Ishikawa (cell line): Measurements from ENCODE around the gene SCYGR4.

ENCODE experiments used
- CEBPB ChIP-seq: IDR thresholded peaks from 2 replicates; pipeline ENCODE4 v1.6.1; 2012
- CREB1 ChIP-seq: IDR thresholded peaks from 2 replicates; pipeline ENCODE4 v1.6.1; 2012; ENCODE audit warnings: low read depth
- EGR1 ChIP-seq: IDR thresholded peaks from 2 replicates; pipeline ENCODE4 v1.6.1; 2012
- EP300 ChIP-seq: IDR thresholded peaks from 2 replicates; pipeline ENCODE4 v1.6.1; 2012; ENCODE audit warnings: borderline replicate concordance
- FOXM1 ChIP-seq: IDR thresholded peaks from 2 replicates; pipeline ENCODE4 v1.6.1; 2012; ENCODE audit warnings: low read depth, borderline replicate concordance
- MAX ChIP-seq: IDR thresholded peaks from 2 replicates; pipeline ENCODE4 v1.6.1; 2012
- NFIC ChIP-seq: IDR thresholded peaks from 2 replicates; pipeline ENCODE4 v1.6.1; 2012
- RAD21 ChIP-seq: IDR thresholded peaks from 2 replicates; pipeline ENCODE4 v1.6.1; 2012; ENCODE audit warnings: low read depth
- REST ChIP-seq: IDR thresholded peaks from 2 replicates; pipeline ENCODE4 v1.6.1; 2012; ENCODE audit warnings: low read depth, mild to moderate bottlenecking
- TAF1 ChIP-seq: IDR thresholded peaks from 2 replicates; pipeline ENCODE4 v1.6.1; 2012; ENCODE audit warnings: low read depth, mild to moderate bottlenecking
- TCF12 ChIP-seq: IDR thresholded peaks from 2 replicates; pipeline ENCODE4 v1.6.1; 2012; ENCODE audit warnings: low read depth
- TEAD4 ChIP-seq: IDR thresholded peaks from 2 replicates; pipeline ENCODE4 v1.6.1; 2012
- USF1 ChIP-seq: IDR thresholded peaks from 2 replicates; pipeline ENCODE4 v1.6.1; 2012
- YY1 ChIP-seq: IDR thresholded peaks from 2 replicates; pipeline ENCODE4 v1.6.1; 2012; ENCODE audit warnings: low read depth
- ZBTB7A ChIP-seq: IDR thresholded peaks from 2 replicates; pipeline ENCODE4 v1.6.1; 2012; ENCODE audit warnings: low read depth

The SCYGR4 gene

GRCh38 chr2:227614246-227614645, 3.1 kb upstream of the SCYGR4 start:
- TF ChIP-seq TCF12 (no peak), TAF1 (no peak), CREB1 (no peak), NFIC (no peak), CEBPB (no peak), RAD21 (no peak), EGR1 (no peak), TEAD4 (no peak), REST (no peak), MAX (no peak), FOXM1 (no peak), EP300 (no peak), YY1 (no peak), USF1 (no peak), ZBTB7A (no peak)

GRCh38 chr2:227614740-227615139, 2.6 kb upstream of the SCYGR4 start, which contains the start of gene SCYGR3:
TSS of gene SCYGR3 (minus strand) at chr2:227614840. CDS start at chr2:227614840, 0 bp downstream.
- no peak for TF ChIP-seq TEAD4
- TF ChIP-seq FOXM1, result no peak
- no peak for TF ChIP-seq NFIC
- TF ChIP-seq TCF12, result no peak
- TF ChIP-seq CREB1, result no peak
- TF ChIP-seq EP300, result no peak
- no peak for TF ChIP-seq CEBPB
- no peak for TF ChIP-seq EGR1
- TF ChIP-seq REST, result no peak
- no peak for TF ChIP-seq USF1
- TF ChIP-seq RAD21, result no peak
- no peak for TF ChIP-seq YY1
- TF ChIP-seq ZBTB7A, result no peak
- no peak for TF ChIP-seq TAF1
- no peak for TF ChIP-seq MAX

GRCh38 chr2:227615181-227615580, 2.1 kb upstream of the SCYGR4 start:
- no peak for TF ChIP-seq NFIC
- no peak for TF ChIP-seq CEBPB
- TF ChIP-seq CREB1, result no peak
- TF ChIP-seq RAD21, result no peak
- no peak for TF ChIP-seq MAX
- no peak for TF ChIP-seq EP300
- no peak for TF ChIP-seq EGR1
- no peak for TF ChIP-seq FOXM1
- TF ChIP-seq TEAD4, result no peak
- no peak for TF ChIP-seq TCF12
- no peak for TF ChIP-seq ZBTB7A
- TF ChIP-seq YY1, result no peak

GRCh38 chr2:227615906-227616305, 1.4 kb upstream of the SCYGR4 start:
- TF ChIP-seq RAD21, result no peak
- TF ChIP-seq USF1, result no peak
- TF ChIP-seq REST, result no peak
- TF ChIP-seq EP300, result no peak
- no peak for TF ChIP-seq TAF1
- TF ChIP-seq FOXM1, result no peak
- no peak for TF ChIP-seq MAX
- no peak for TF ChIP-seq EGR1
- TF ChIP-seq TCF12, result no peak
- no peak for TF ChIP-seq NFIC
